HEK293 (cell line): ENCODE data around the gene ZFPL1.

Source experiments
- GLIS1 ChIP-seq: fragments of 450-650 bp; formaldehyde crosslinking; IDR thresholded peaks from 2 replicates; pipeline ENCODE4 v1.5.1; 2016; ENCODE audit warnings: missing biosample characterization, missing genetic modification characterization
- GLIS2 ChIP-seq: fragments of 450-650 bp; formaldehyde crosslinking; IDR thresholded peaks from 2 replicates; pipeline ENCODE4 v1.5.1; 2016; ENCODE audit warnings: missing biosample characterization, missing genetic modification characterization
- MEIS1 ChIP-seq: sonication (generic); formaldehyde crosslinking; IDR thresholded peaks from 2 replicates; pipeline ENCODE4 v1.8.1; 2022; ENCODE audit warnings: missing genetic modification reagents, mild to moderate bottlenecking, borderline replicate concordance
- REPIN1 ChIP-seq: fragments of 450-650 bp; formaldehyde crosslinking; IDR thresholded peaks from 2 replicates; pipeline ENCODE4 v1.5.1; 2017; ENCODE audit warnings: missing biosample characterization, missing genetic modification characterization, low read depth
- WT1 ChIP-seq: fragments of 450-650 bp; formaldehyde crosslinking; IDR thresholded peaks from 2 replicates; pipeline ENCODE4 v1.5.1; 2016; ENCODE audit warnings: missing biosample characterization, missing genetic modification characterization
- YY1 ChIP-seq: fragments of 450-650 bp; formaldehyde crosslinking; IDR thresholded peaks from 2 replicates; pipeline ENCODE4 v1.5.1; 2018; ENCODE audit warnings: missing biosample characterization, missing genetic modification characterization
- ZBTB8A ChIP-seq: fragments of 450-650 bp; formaldehyde crosslinking; IDR thresholded peaks from 2 replicates; pipeline ENCODE4 v1.5.1; 2016; ENCODE audit warnings: missing biosample characterization, missing genetic modification characterization
- ZFP37 ChIP-seq: fragments of 450-650 bp; formaldehyde crosslinking; IDR thresholded peaks from 2 replicates; pipeline ENCODE4 v1.5.1; 2016; ENCODE audit warnings: missing biosample characterization, missing genetic modification characterization
- ZNF184 ChIP-seq: fragments of 450-650 bp; IDR thresholded peaks from 2 replicates; pipeline ENCODE4 v1.5.1; 2018; ENCODE audit warnings: missing biosample characterization, mild to moderate bottlenecking, missing genetic modification characterization
- ZNF266 ChIP-seq: fragments of 450-650 bp; formaldehyde crosslinking; IDR thresholded peaks from 2 replicates; pipeline ENCODE4 v1.5.1; 2016; ENCODE audit warnings: missing biosample characterization, missing genetic modification characterization, low read depth
- ZNF280D ChIP-seq: fragments of 450-650 bp; formaldehyde crosslinking; IDR thresholded peaks from 2 replicates; pipeline ENCODE4 v1.5.1; 2016; ENCODE audit warnings: missing biosample characterization, missing genetic modification characterization
- ZNF37A ChIP-seq: fragments of 450-650 bp; IDR thresholded peaks from 2 replicates; pipeline ENCODE4 v1.5.1; 2018; ENCODE audit warnings: missing biosample characterization, missing genetic modification characterization
- ZNF555 ChIP-seq: fragments of 450-650 bp; formaldehyde crosslinking; conservative IDR thresholded peaks from 2 replicates; pipeline ENCODE4 v1.5.1; 2017; ENCODE audit warnings: missing biosample characterization, mild to moderate bottlenecking, missing genetic modification characterization, inconsistent platforms
- ZNF596 ChIP-seq: fragments of 450-650 bp; IDR thresholded peaks from 2 replicates; pipeline ENCODE4 v1.5.0; 2018; ENCODE audit warnings: missing biosample characterization, mild to moderate bottlenecking, missing genetic modification characterization, moderate library complexity
- ZNF623 ChIP-seq: fragments of 450-650 bp; formaldehyde crosslinking; IDR thresholded peaks from 2 replicates; pipeline ENCODE4 v1.5.1; 2016; ENCODE audit warnings: missing biosample characterization, missing genetic modification characterization
- ZNF629 ChIP-seq: fragments of 450-650 bp; formaldehyde crosslinking; IDR thresholded peaks from 2 replicates; pipeline ENCODE4 v1.5.1; 2017; ENCODE audit warnings: missing biosample characterization, missing genetic modification characterization
- ZNF660 ChIP-seq: fragments of 450-650 bp; IDR thresholded peaks from 2 replicates; pipeline ENCODE4 v1.5.1; 2018; ENCODE audit warnings: missing biosample characterization, mild to moderate bottlenecking, missing genetic modification characterization
- ZSCAN23 ChIP-seq: fragments of 450-650 bp; formaldehyde crosslinking; IDR thresholded peaks from 2 replicates; pipeline ENCODE4 v1.5.1; 2016; ENCODE audit warnings: missing biosample characterization, missing genetic modification characterization
- ZSCAN30 ChIP-seq: fragments of 450-650 bp; IDR thresholded peaks from 2 replicates; pipeline ENCODE4 v1.5.1; 2018; ENCODE audit warnings: missing biosample characterization, mild to moderate bottlenecking, missing genetic modification characterization, moderate library complexity
- TF ChIP-seq, protein P1 (sequence below): fragments of 450-650 bp; formaldehyde crosslinking; IDR thresholded peaks from 2 replicates; pipeline ENCODE4 v1.5.1; 2016; ENCODE audit warnings: missing biosample characterization, missing genetic modification characterization
- TF ChIP-seq, protein P2 (sequence below): fragments of 450-650 bp; formaldehyde crosslinking; IDR thresholded peaks from 2 replicates; pipeline ENCODE4 v1.5.1; 2016; ENCODE audit warnings: missing biosample characterization, missing genetic modification characterization
- TF ChIP-seq, protein P3 (sequence below): fragments of 450-650 bp; formaldehyde crosslinking; IDR thresholded peaks from 2 replicates; pipeline ENCODE4 v1.5.1; 2016; ENCODE audit warnings: missing biosample characterization, missing genetic modification characterization
- TF ChIP-seq, protein P4 (sequence below): fragments of 450-650 bp; formaldehyde crosslinking; IDR thresholded peaks from 2 replicates; pipeline ENCODE4 v1.5.1; 2017; ENCODE audit warnings: missing biosample characterization, missing genetic modification characterization
- TF ChIP-seq, protein P5 (sequence below): fragments of 450-650 bp; formaldehyde crosslinking; IDR thresholded peaks from 2 replicates; pipeline ENCODE4; 2016; ENCODE audit warnings: missing biosample characterization, missing genetic modification characterization

The ZFPL1 gene

GRCh38 chr11:65095974-65096806, 12.2 kb downstream of the ZFPL1 start, which contains the start of gene VPS51 (continued):
- TF ChIP-seq ZNF623 (tag by site-specific recombination) (no peak; the same call in 1 of the 2 replicates), ZNF596 (no peak; the same call in 1 of the 2 replicates), YY1 (tag by site-specific recombination) (peak; percentile 96), ZNF555 (tag by site-specific recombination) (no peak), ZNF37A (tag by site-specific recombination) (no peak), ZNF660 (tag by site-specific recombination) (peak; percentile 97), ZBTB8A (peak; percentile 71), GLIS1 (tag by site-specific recombination) (peak; percentile 60), GLIS2 (peak; percentile 67), ZFP37 (tag by site-specific recombination) (0 out of 2 replicates have a peak, but pooled peaks have one; percentile 62), ZNF629 (peak; percentile 82), WT1 (tag by site-specific recombination) (peak; percentile 76), ZSCAN23 (peak; percentile 96), REPIN1 (tag by site-specific recombination) (0 out of 2 replicates have a peak, but pooled peaks have one; percentile 44), MEIS1 (CRISPR knock-in tag) (no peak), ZNF266 (tag by site-specific recombination) (no peak), ZNF184 (peak; percentile 72; the same call in 1 of the 2 replicates), ZNF280D (0 out of 2 replicates have a peak, but pooled peaks have one; percentile 44), ZSCAN30 (peak; percentile 99)
- TF ChIP-seq, protein P1, sequence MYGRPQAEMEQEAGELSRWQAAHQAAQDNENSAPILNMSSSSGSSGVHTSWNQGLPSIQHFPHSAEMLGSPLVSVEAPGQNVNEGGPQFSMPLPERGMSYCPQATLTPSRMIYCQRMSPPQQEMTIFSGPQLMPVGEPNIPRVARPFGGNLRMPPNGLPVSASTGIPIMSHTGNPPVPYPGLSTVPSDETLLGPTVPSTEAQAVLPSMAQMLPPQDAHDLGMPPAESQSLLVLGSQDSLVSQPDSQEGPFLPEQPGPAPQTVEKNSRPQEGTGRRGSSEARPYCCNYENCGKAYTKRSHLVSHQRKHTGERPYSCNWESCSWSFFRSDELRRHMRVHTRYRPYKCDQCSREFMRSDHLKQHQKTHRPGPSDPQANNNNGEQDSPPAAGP = peak; percentile 97
- TF ChIP-seq, protein P2, sequence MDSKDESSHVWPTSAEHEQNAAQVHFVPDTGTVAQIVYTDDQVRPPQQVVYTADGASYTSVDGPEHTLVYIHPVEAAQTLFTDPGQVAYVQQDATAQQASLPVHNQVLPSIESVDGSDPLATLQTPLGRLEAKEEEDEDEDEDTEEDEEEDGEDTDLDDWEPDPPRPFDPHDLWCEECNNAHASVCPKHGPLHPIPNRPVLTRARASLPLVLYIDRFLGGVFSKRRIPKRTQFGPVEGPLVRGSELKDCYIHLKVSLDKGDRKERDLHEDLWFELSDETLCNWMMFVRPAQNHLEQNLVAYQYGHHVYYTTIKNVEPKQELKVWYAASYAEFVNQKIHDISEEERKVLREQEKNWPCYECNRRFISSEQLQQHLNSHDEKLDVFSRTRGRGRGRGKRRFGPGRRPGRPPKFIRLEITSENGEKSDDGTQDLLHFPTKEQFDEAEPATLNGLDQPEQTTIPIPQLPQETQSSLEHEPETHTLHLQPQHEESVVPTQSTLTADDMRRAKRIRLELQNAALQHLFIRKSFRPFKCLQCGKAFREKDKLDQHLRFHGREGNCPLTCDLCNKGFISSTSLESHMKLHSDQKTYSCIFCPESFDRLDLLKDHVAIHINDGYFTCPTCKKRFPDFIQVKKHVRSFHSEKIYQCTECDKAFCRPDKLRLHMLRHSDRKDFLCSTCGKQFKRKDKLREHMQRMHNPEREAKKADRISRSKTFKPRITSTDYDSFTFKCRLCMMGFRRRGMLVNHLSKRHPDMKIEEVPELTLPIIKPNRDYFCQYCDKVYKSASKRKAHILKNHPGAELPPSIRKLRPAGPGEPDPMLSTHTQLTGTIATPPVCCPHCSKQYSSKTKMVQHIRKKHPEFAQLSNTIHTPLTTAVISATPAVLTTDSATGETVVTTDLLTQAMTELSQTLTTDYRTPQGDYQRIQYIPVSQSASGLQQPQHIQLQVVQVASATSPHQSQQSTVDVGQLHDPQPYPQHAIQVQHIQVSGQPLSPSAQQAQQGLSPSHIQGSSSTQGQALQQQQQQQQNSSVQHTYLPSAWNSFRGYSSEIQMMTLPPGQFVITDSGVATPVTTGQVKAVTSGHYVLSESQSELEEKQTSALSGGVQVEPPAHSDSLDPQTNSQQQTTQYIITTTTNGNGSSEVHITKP (tag by site-specific recombination) = peak; percentile 56
- TF ChIP-seq, protein P3, sequence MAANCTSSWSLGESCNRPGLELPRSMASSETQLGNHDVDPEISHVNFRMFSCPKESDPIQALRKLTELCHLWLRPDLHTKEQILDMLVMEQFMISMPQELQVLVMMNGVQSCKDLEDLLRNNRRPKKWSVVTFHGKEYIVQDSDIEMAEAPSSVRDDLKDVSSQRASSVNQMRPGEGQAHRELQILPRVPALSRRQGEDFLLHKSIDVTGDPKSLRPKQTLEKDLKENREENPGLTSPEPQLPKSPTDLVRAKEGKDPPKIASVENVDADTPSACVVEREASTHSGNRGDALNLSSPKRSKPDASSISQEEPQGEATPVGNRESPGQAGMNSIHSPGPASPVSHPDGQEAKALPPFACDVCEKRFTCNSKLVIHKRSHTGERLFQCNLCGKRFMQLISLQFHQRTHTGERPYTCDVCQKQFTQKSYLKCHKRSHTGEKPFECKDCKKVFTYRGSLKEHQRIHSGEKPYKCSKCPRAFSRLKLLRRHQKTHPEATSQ = peak; percentile 92
- TF ChIP-seq, protein P4, sequence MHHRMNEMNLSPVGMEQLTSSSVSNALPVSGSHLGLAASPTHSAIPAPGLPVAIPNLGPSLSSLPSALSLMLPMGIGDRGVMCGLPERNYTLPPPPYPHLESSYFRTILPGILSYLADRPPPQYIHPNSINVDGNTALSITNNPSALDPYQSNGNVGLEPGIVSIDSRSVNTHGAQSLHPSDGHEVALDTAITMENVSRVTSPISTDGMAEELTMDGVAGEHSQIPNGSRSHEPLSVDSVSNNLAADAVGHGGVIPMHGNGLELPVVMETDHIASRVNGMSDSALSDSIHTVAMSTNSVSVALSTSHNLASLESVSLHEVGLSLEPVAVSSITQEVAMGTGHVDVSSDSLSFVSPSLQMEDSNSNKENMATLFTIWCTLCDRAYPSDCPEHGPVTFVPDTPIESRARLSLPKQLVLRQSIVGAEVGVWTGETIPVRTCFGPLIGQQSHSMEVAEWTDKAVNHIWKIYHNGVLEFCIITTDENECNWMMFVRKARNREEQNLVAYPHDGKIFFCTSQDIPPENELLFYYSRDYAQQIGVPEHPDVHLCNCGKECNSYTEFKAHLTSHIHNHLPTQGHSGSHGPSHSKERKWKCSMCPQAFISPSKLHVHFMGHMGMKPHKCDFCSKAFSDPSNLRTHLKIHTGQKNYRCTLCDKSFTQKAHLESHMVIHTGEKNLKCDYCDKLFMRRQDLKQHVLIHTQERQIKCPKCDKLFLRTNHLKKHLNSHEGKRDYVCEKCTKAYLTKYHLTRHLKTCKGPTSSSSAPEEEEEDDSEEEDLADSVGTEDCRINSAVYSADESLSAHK = peak; percentile 58; the same call in 1 of the 2 replicates
- TF ChIP-seq, protein P5, sequence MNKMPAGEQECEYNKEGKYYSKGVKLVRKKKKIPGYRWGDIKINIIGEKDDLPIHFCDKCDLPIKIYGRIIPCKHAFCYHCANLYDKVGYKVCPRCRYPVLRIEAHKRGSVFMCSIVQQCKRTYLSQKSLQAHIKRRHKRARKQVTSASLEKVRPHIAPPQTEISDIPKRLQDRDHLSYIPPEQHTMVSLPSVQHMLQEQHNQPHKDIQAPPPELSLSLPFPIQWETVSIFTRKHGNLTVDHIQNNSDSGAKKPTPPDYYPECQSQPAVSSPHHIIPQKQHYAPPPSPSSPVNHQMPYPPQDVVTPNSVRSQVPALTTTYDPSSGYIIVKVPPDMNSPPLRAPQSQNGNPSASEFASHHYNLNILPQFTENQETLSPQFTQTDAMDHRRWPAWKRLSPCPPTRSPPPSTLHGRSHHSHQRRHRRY (tag by site-specific recombination) = 0 out of 2 replicates have a peak, but pooled peaks have one; percentile 14
